Natural killer cell (primary cell): ENCODE data around the gene CAPG. TPM values are rescaled to one million over a fixed set of nuclear protein-coding genes. Genes with fewer than 3 reads are reported as not detected.

Source experiments
- ATAC-seq, 3 donors: fragments of 150-1000 bp in 2 of 3; fragments of 200-7000 bp in 1 of 3; cut with Tn5 transposase; 1 replicate in 1 of 3; 2 replicates in 2 of 3; pipeline ENCODE4 v1.10.0; 2021; ENCODE audit warnings: mild to moderate bottlenecking in 2 of 3, moderate library complexity in 2 of 3
- DNase-seq, 2 donors: peaks; one replicate each; pipeline versions ENCODE4 v3.0.0 to v3.0.0-alpha.2; 2013 to 2021; ENCODE audit warnings: mixed read lengths in 1 of 2
- H3K27ac ChIP-seq: one replicate; pipeline ENCODE4 v1.5.1; 2013; ENCODE audit warnings: mild to moderate bottlenecking, low read length
- H3K27me3 ChIP-seq: one replicate; pipeline ENCODE4 v1.6.1; 2013; ENCODE audit warnings: low read length; ENCODE audit not compliant: control insufficient read depth, insufficient read depth
- H3K36me3 ChIP-seq: one replicate; pipeline ENCODE4 v1.6.1; 2013; ENCODE audit warnings: low read length; ENCODE audit not compliant: control insufficient read depth, insufficient read depth
- H3K4me1 ChIP-seq: one replicate; pipeline ENCODE4 v1.6.1; 2013; ENCODE audit warnings: low read length; ENCODE audit not compliant: control insufficient read depth, insufficient read depth
- H3K4me3 ChIP-seq: one replicate; pipeline ENCODE4 v1.5.1; 2013; ENCODE audit warnings: low read length
- H3K9me3 ChIP-seq: one replicate; pipeline ENCODE4 v1.6.1; 2013; ENCODE audit warnings: low read length; ENCODE audit not compliant: control insufficient read depth, insufficient read depth
- H3K27ac Mint-ChIP-seq, 2 donors: one replicate each; pipeline ENCODE4 v1.8.0; 2022; ENCODE audit warnings: mild to moderate bottlenecking in 2 of 2, mixed read lengths in 2 of 2, moderate library complexity in 1 of 2
- H3K27me3 Mint-ChIP-seq, 2 donors: one replicate each; pipeline ENCODE4 v1.8.0; 2022; ENCODE audit warnings: low read depth in 2 of 2, mixed read lengths in 2 of 2
- H3K36me3 Mint-ChIP-seq: one replicate; pipeline ENCODE4 v1.8.0; 2022; ENCODE audit warnings: mixed read lengths
- H3K4me1 Mint-ChIP-seq, 2 donors: one replicate each; pipeline ENCODE4 v1.8.0; 2022; ENCODE audit warnings: mixed read lengths in 2 of 2
- H3K4me3 Mint-ChIP-seq: one replicate; pipeline ENCODE4 v1.8.0; 2022; ENCODE audit warnings: mild to moderate bottlenecking, moderate library complexity, mixed read lengths
- H3K9me3 Mint-ChIP-seq, 2 donors: one replicate each; pipeline ENCODE4 v1.8.0; 2022; ENCODE audit warnings: mixed read lengths in 2 of 2
- CTCF ChIP-seq: fragments of 200-600 bp; IDR thresholded peaks from one replicate; pipeline ENCODE4 v1.8.0; 2022; ENCODE audit warnings: antibody characterized with exemption
- WGBS: methylation state at CpG from one replicate; pipeline ENCODE4 v1.1.7; 2013; ENCODE audit warnings: missing lambda C conversion rate; ENCODE audit not compliant: insufficient coverage; 5-methylcytosine and 5-hydroxymethylcytosine counted together
- intact Hi-C: fragments of 100-400 bp; cut with micrococcal nuclease; formaldehyde crosslinking; loops from one replicate; pipeline ENCODE4 v1.14.2; 2022
- total RNA-seq, 4 donors: library from RNA; stranded (reverse); fragments of 120-200 nt in 1 of 4; gene quantifications; one replicate each; pipeline versions ENCODE4 v1.2.3 to v1.2.4, GENCODE V29; 2013 to 2022

Gene CAPG
- total RNA-seq, 3 donors from 2014 or later (not counting 1 experiment from before 2014, with no cell fraction given) = 10.6 to 50.3 (median 19.3) TPM

DNA sequence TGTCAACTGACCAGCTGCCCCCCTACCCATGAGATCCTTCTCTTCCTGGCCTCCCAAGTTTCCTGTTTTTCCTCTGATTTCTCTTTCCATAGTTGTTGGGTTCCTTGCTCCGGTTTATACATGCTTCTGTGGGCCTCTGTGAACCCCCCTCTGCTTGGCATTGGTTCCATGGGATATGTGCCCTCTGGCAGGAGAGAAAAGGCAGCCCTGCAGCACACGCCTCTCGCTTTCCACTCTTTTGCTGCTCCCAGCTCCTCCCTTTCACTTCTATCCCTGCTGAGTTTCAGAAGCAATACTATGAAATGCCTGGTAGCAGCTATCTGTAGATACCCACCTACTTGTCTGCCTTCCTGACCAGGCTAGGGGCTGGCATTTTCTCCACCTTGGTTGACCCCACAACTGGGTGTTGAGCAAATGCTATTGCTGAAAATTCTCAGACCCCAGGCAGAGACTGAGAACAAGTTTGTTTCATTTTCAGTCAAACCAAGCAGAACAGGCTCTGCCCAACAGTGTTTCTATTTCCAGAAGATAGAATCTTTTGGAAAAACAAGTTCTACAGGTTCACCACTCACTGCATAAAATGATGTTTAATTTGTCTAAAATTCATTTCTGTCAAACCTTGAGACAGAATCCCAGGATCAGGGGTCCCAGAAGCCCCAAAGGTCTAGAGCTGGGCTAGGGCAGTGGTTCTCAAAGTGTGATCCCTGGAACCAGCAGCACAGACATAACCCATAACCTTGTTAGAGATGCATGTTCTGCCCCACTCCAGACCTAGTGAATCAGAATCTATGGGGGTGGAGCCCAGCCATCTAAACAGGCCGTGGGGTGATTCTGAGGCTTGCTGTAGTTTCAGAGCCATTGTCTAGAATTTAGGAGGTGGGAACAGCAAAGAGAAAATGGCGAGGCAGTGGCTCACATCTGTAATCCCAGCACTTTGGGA lies 13.4 kb downstream of the CAPG start:
- no peak for TF ChIP-seq CTCF
- no peaks in the 10 kb centered on the region for H3K9me3 ChIP-seq
- DNase-seq (no peak), ATAC-seq (no peak)
- 92% methylated on average over 5 of the region's 5 CpGs for WGBS
- no peaks in the 10 kb centered on the region for H3K27me3 ChIP-seq
- H3K36me3 ChIP-seq = peaks cover 3% of the 10 kb centered on the region
- Mint-ChIP-seq H3K4me1 (peaks cover 0 to 7% of the 10 kb centered on the region in 2 donors), H3K27me3 (no peaks in the 10 kb centered on the region), H3K27ac (no peak overlapping the region), H3K4me3 (no peak overlapping the region), H3K36me3 (no peaks in the 10 kb centered on the region), H3K9me3 (no peaks in the 10 kb centered on the region)
- no peak overlapping the region for H3K4me3 ChIP-seq
- H3K27ac ChIP-seq = no peak overlapping the region
- peaks cover 10% of the 10 kb centered on the region for H3K4me1 ChIP-seq
- intact Hi-C loops = no loop called here

- intact Hi-C loops = no loop called here
- no peak overlapping the region for H3K27ac ChIP-seq
- Mint-ChIP-seq H3K4me3 (no peak overlapping the region), H3K27ac (no peak overlapping the region), H3K27me3 (no peaks in the 10 kb centered on the region), H3K9me3 (no peaks in the 10 kb centered on the region), H3K4me1 (peaks cover 5 to 13% of the 10 kb centered on the region in 2 donors), H3K36me3 (no peaks in the 10 kb centered on the region)
- no peak for TF ChIP-seq CTCF
- no peaks in the 10 kb centered on the region for H3K9me3 ChIP-seq
- ATAC-seq (no peak), DNase-seq (no peak)
- no peaks in the 10 kb centered on the region for H3K27me3 ChIP-seq
- H3K36me3 ChIP-seq = peaks cover 9% of the 10 kb centered on the region
- 96% methylated on average over 14 of the region's 14 CpGs for WGBS
- peaks cover 14% of the 10 kb centered on the region for H3K4me1 ChIP-seq
- H3K4me3 ChIP-seq = no peak overlapping the region
These were observed 14.2 kb downstream of the CAPG start for GRCh38 chr2:85395912-85396475.

DNA sequence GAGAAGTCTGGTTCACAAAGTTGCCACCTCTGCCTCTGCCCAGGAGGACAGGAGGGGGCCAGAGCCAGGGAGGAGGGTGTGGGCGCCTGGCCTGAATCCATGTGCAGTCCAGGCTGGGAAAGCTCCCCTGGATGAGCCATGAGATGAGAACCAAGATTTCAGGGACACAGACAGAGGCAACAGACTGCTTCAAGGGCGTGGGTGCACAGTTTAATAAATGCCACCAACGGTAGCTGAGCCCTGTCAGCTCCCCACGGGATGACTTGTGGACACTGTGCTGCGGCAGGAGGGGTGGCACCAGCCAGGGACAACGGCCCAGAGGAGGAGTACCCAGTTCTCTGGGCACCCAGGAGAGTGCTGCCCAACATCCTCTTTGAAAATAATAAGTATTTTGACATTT lies 15.2 kb downstream of the CAPG start:
- Histone ChIP-seq H3K4me1 (peaks cover 14% of the 10 kb centered on the region), H3K27ac (no peak overlapping the region), H3K9me3 (no peaks in the 10 kb centered on the region), H3K27me3 (no peaks in the 10 kb centered on the region), H3K4me3 (no peak overlapping the region), H3K36me3 (peaks cover 18% of the 10 kb centered on the region)
- no peak for DNase-seq
- Mint-ChIP-seq H3K36me3 (no peaks in the 10 kb centered on the region), H3K27ac (no peak overlapping the region), H3K4me1 (peaks cover 5 to 14% of the 10 kb centered on the region in 2 donors), H3K9me3 (no peaks in the 10 kb centered on the region), H3K4me3 (no peak overlapping the region), H3K27me3 (no peaks in the 10 kb centered on the region)
- TF ChIP-seq CTCF = no peak
- intact Hi-C loops = no loop called here
- 95% methylated on average over 6 of the region's 6 CpGs for WGBS
- no peak for ATAC-seq
